ENCODE results near the gene MIOX. TPM values are rescaled to one million over a fixed set of nuclear protein-coding genes. Genes with fewer than 3 reads are reported as not detected.

The MIOX gene
- total and polyA plus RNA-seq, 2 of the 13 experiments (the other 11 are each of a cell fraction or from before 2014, with no cell fraction given) = 1.5 to 2.9 TPM

DNA sequence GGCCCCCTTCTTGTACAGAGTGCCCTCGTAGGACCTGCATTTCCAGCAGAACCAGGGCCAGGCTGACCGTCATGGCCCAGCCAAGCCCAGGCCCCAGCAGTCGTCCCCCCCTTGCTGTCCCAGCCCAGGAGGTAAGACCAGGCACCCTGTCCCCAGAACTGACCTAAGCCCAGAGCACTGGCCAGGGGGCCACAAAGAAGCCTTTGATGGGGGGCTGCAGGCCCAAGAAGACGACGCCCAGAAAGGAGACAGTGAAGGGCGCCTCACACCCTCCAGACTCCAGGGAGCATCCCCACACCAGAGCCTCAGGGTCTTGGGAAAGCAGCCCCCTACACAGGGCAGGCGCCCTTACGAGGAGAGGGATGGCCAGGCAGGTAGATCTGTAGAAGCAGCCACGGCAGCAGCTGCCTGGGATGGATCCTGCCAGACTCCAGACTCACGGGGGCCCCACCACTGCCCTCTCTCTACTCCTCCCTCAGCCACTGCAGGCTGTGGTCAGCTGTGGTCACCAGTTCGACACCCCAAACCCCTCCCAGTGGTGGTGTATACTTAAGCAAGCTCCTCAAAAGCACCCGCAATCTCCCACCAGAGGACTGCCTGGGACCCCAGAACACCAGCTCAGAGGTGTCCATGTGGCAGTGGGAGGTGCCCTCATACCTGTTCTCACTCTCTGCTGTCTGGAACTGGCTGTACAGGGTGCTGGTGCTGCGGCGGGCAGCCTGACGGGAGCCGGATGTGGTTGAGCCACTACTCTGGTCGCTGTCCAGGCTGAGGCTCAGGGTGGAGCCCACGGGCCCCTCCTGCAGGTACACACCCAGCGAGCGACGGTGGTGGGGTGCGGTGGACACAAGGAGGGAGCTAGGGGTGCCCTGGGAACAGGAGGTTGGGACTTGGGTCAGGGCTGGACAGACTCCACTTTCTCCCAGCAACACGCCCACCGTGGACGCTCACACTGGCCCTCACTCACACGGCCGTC, 38.8 kb upstream of the MIOX start:
- no TSS peak for BruUV-seq (replicated peaks)
- POLR2A ChIA-PET = no interaction called here

DNA sequence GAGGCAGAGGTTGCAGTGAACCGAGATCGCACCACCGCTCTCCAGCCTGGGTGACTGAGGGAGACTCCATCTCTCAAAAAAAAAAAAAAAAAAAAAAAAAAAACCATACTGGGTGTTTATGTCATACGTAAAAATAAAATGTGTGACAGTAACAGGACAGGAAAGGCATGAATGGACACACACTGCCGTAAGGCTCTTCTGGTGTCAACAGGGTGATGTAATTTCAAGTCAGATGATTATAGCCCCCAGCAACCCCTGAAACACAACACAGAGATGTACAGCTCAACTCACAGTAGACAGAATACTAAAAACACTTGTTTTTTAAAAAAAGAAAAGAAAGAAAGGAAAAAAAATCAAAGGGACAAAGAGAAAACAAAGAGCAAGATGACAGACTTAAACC, 34.0 kb upstream of the MIOX start:
- no peaks in the 10 kb centered on the region for H3K27me3 ChIP-seq (ENCODE audit: control insufficient read depth in 1 of 2, insufficient read depth in 2 of 2, low read length in 2 of 2)
- DNase-seq (ENCODE audit: low spot score) (no peak), FAIRE-seq (no peak), ATAC-seq (no peak)
- H3K9ac ChIP-seq (ENCODE audit: insufficient read depth, low read depth, low read length) = no peak overlapping the region
- peaks cover 24 to 51% of the 10 kb centered on the region in 2 experiments; a peak in 4 of 5 replicates for H3K36me3 ChIP-seq (replicated peaks in 1 of 2; ENCODE audit: control insufficient read depth in 1 of 2, insufficient read depth in 2 of 2, low read length in 2 of 2)
- no peaks in the 10 kb centered on the region for H4K20me1 ChIP-seq (ENCODE audit: insufficient read depth, low read length)
- no peaks in the 10 kb centered on the region for H3K9me3 ChIP-seq (ENCODE audit: low read length)
- intact Hi-C loops (cut with micrococcal nuclease; ENCODE audit: unreplicated experiment) = no loop called here
- H3K4me1 ChIP-seq (ENCODE audit: insufficient read depth, low read length) = no peaks in the 10 kb centered on the region
- in situ Hi-C loops (cut with HindIII; ENCODE audit: extremely low pct_ligation_motif_present, low pct_unique_long_range_greater_than_20kb) = no loop called here
- no peak overlapping the region for H3K4me2 ChIP-seq (ENCODE audit: low read depth, low read length)
- WGBS (ENCODE audit: low lambda C conversion rate) = 98% methylated on average over 5 of the region's 5 CpGs
- CTCF ChIA-PET (ENCODE audit: low intra/inter-chr PET ratio, low total read pairs) = no interaction called here
- no peak overlapping the region for H2AFZ ChIP-seq (ENCODE audit: low read length)
- no peak overlapping the region for H3K4me3 ChIP-seq (replicated peaks in 1 of 3; ENCODE audit: insufficient read depth in 1 of 3, low read depth in 2 of 3, low read length in 3 of 3)
- BruUV-seq (replicated peaks) = no TSS peak
- no peaks in the 10 kb centered on the region for H3K79me2 ChIP-seq (ENCODE audit: insufficient read depth, low read length)
- POLR2A ChIA-PET = interaction anchor here (1.3 kb wide), 1 partner anchor 73 kb away, joined by 3 read pairs; the partner anchor contains the start of gene SCO2
- no peak overlapping the region for H3K27ac ChIP-seq (ENCODE audit: extremely low read length, insufficient read depth, low read length)
- TF ChIP-seq ZNF468 (CRISPR knock-in tag; IDR thresholded peaks at IDR 0.05) (no peak), ZNF367 (CRISPR knock-in tag; IDR thresholded peaks at IDR 0.05; ENCODE audit: borderline replicate concordance) (no peak), REPIN1 (CRISPR knock-in tag; IDR thresholded peaks at IDR 0.05; ENCODE audit: borderline replicate concordance, low read depth) (no peak), ZNF292 (CRISPR knock-in tag; IDR thresholded peaks at IDR 0.05; ENCODE audit: borderline replicate concordance, low read depth) (no peak), ASH2L (IDR thresholded peaks at IDR 0.05; ENCODE audit: insufficient read length, low read depth, low read length) (no peak), ONECUT2 (CRISPR knock-in tag; IDR thresholded peaks at IDR 0.05) (no peak), SAFB2 (CRISPR knock-in tag; IDR thresholded peaks at IDR 0.05; ENCODE audit: borderline replicate concordance, low read depth) (no peak), TAF15 (IDR thresholded peaks at IDR 0.05; ENCODE audit: low read depth, low read length, poor library complexity, severe bottlenecking) (no peak)
- TF ChIP-seq, protein P1, sequence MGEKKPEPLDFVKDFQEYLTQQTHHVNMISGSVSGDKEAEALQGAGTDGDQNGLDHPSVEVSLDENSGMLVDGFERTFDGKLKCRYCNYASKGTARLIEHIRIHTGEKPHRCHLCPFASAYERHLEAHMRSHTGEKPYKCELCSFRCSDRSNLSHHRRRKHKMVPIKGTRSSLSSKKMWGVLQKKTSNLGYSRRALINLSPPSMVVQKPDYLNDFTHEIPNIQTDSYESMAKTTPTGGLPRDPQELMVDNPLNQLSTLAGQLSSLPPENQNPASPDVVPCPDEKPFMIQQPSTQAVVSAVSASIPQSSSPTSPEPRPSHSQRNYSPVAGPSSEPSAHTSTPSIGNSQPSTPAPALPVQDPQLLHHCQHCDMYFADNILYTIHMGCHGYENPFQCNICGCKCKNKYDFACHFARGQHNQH (CRISPR knock-in tag; IDR thresholded peaks at IDR 0.05) = no peak
- TF ChIP-seq, protein P2, sequence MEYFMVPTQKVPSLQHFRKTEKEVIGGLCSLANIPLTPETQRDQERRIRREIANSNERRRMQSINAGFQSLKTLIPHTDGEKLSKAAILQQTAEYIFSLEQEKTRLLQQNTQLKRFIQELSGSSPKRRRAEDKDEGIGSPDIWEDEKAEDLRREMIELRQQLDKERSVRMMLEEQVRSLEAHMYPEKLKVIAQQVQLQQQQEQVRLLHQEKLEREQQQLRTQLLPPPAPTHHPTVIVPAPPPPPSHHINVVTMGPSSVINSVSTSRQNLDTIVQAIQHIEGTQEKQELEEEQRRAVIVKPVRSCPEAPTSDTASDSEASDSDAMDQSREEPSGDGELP (IDR thresholded peaks at IDR 0.05; ENCODE audit: borderline replicate concordance, low read depth) = no peak
- TF ChIP-seq, protein P3, sequence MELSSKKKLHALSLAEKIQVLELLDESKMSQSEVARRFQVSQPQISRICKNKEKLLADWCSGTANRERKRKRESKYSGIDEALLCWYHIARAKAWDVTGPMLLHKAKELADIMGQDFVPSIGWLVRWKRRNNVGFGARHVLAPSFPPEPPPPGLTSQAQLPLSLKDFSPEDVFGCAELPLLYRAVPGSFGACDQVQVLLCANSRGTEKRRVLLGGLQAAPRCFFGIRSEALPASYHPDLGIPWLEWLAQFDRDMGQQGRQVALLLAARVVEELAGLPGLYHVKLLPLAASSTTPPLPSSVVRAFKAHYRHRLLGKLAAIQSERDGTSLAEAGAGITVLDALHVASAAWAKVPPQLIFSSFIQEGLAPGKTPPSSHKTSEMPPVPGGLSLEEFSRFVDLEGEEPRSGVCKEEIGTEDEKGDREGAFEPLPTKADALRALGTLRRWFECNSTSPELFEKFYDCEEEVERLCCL (CRISPR knock-in tag; IDR thresholded peaks at IDR 0.05; ENCODE audit: borderline replicate concordance) = no peak

More for the DNA sequence above, 38.8 kb upstream of the MIOX start:
- peaks cover 4% of the 10 kb centered on the region; the same call in 1 of the 2 replicates for H4K20me1 ChIP-seq (ENCODE audit: insufficient read depth, low read length)
- no peaks in the 10 kb centered on the region for H3K9me3 ChIP-seq (ENCODE audit: low read length)
- CTCF ChIA-PET (ENCODE audit: low intra/inter-chr PET ratio, low total read pairs) = no interaction called here
- no peak for DNase-seq (ENCODE audit: low spot score)
- in situ Hi-C loops (cut with HindIII; ENCODE audit: extremely low pct_ligation_motif_present, low pct_unique_long_range_greater_than_20kb) = no loop called here
- no peak overlapping the region for H3K4me3 ChIP-seq (replicated peaks in 1 of 3; ENCODE audit: insufficient read depth in 1 of 3, low read depth in 2 of 3, low read length in 3 of 3)
- H3K36me3 ChIP-seq (replicated peaks in 1 of 2; ENCODE audit: control insufficient read depth in 1 of 2, insufficient read depth in 2 of 2, low read length in 2 of 2) = peaks cover 20 to 43% of the 10 kb centered on the region in 2 experiments; a peak in 4 of 5 replicates
- ATAC-seq = peak; percentile 5
- 85% methylated on average over 9 of the region's 27 CpGs for WGBS (ENCODE audit: low lambda C conversion rate)
- H3K79me2 ChIP-seq (ENCODE audit: insufficient read depth, low read length) = no peaks in the 10 kb centered on the region
- no peaks in the 10 kb centered on the region for H3K27me3 ChIP-seq (ENCODE audit: control insufficient read depth in 1 of 2, insufficient read depth in 2 of 2, low read length in 2 of 2)
- no peaks in the 10 kb centered on the region; the same call in 1 of the 2 replicates for H3K4me1 ChIP-seq (ENCODE audit: insufficient read depth, low read length)
- peak; percentile 30 for TF ChIP-seq AGO1 (IDR thresholded peaks at IDR 0.05; ENCODE audit: low read depth, low read length, poor library complexity, severe bottlenecking)
- no peak for TF ChIP-seq FOXP1 (IDR thresholded peaks at IDR 0.05)
- no peak for TF ChIP-seq FOXP1 (CRISPR knock-in tag; IDR thresholded peaks at IDR 0.05)
- peak; percentile 51; the same call in 1 of the 2 replicates for TF ChIP-seq POLR2G (IDR thresholded peaks at IDR 0.05; ENCODE audit: low read depth, low read length)
- TF ChIP-seq AGO2 (optimal IDR thresholded peaks at IDR 0.05; ENCODE audit: low read depth, low read length) = peak; percentile 78
- FAIRE-seq = no peak
- H3K27ac ChIP-seq (ENCODE audit: extremely low read length, insufficient read depth, low read length) = no peak overlapping the region
- H3K4me2 ChIP-seq (ENCODE audit: low read depth, low read length) = no peak overlapping the region
- no peak overlapping the region for H3K9ac ChIP-seq (ENCODE audit: insufficient read depth, low read depth, low read length)
- no peak overlapping the region for H2AFZ ChIP-seq (ENCODE audit: low read length)
- intact Hi-C loops (cut with micrococcal nuclease; ENCODE audit: unreplicated experiment) = no loop called here
